WERI-Rb-1 (cell line): ENCODE data around the gene NPBWR2.

ENCODE experiments used
- DNase-seq: peaks from one replicate; pipeline ENCODE4 v3.0.0-alpha.2; 2020
- H3K27ac ChIP-seq: fragments of 250-450 bp; sonication (Bioruptor Pico); 2 replicates; pipeline ENCODE4 v1.5.1; 2020; ENCODE audit warnings: mild to moderate bottlenecking, moderate library complexity
- H3K27me3 ChIP-seq: fragments of 250-450 bp; sonication (Bioruptor Pico); 2 replicates; pipeline ENCODE4 v1.5.1; 2021; ENCODE audit warnings: mild to moderate bottlenecking, low read depth, moderate library complexity; ENCODE audit not compliant: insufficient read depth, severe bottlenecking
- H3K36me3 ChIP-seq: fragments of 250-450 bp; sonication (Bioruptor Pico); 2 replicates; pipeline ENCODE4 v1.5.1; 2020; ENCODE audit warnings: mild to moderate bottlenecking, moderate library complexity
- H3K4me3 ChIP-seq: 2 replicates; pipeline ENCODE4 v1.5.1; 2011; ENCODE audit warnings: low read depth, mild to moderate bottlenecking, control low read depth, low read length
- H3K9me3 ChIP-seq: fragments of 250-450 bp; sonication (Bioruptor Pico); 2 replicates; pipeline ENCODE4 v1.5.1; 2021; ENCODE audit warnings: mild to moderate bottlenecking, moderate library complexity; ENCODE audit not compliant: severe bottlenecking
- CTCF ChIP-seq: IDR thresholded peaks from 2 replicates; pipeline ENCODE4 v1.5.1; 2011; ENCODE audit warnings: low read depth, mild to moderate bottlenecking, control low read depth, inconsistent platforms, low read length

Gene NPBWR2

GRCh38 chr20:64103871-64104666, 3.3 kb downstream of the NPBWR2 start:
- no peaks in the 10 kb centered on the region for H3K36me3 ChIP-seq
- no peak overlapping the region for H3K27ac ChIP-seq
- no peak overlapping the region for H3K4me3 ChIP-seq
- no peaks in the 10 kb centered on the region for H3K27me3 ChIP-seq
- TF ChIP-seq CTCF = no peak
- DNase-seq = no peak
- H3K9me3 ChIP-seq = no peaks in the 10 kb centered on the region

GRCh38 chr20:64102647-64103354, 4.6 kb downstream of the NPBWR2 start:
- DNase-seq = peak; percentile 60
- H3K4me3 ChIP-seq = peak overlapping the region; percentile 56
- no peaks in the 10 kb centered on the region for H3K9me3 ChIP-seq

GRCh38 chr20:64101731-64102621, 5.4 kb downstream of the NPBWR2 start:
- Histone ChIP-seq H3K27ac (peak overlapping the region; percentile 56), H3K4me3 (peak overlapping the region; percentile 56), H3K36me3 (no peaks in the 10 kb centered on the region), H3K9me3 (no peaks in the 10 kb centered on the region), H3K27me3 (no peaks in the 10 kb centered on the region)
- peak; percentile 75 for TF ChIP-seq CTCF
- peak; percentile 53 for DNase-seq

More at GRCh38 chr20:64102647-64103354, 4.6 kb downstream of the NPBWR2 start:
- Histone ChIP-seq H3K27me3 (no peaks in the 10 kb centered on the region), H3K36me3 (no peaks in the 10 kb centered on the region), H3K27ac (no peak overlapping the region; the same call in 1 of the 2 replicates)
- TF ChIP-seq CTCF = no peak

GRCh38 chr20:64100946-64101688, 6.2 kb downstream of the NPBWR2 start:
- Histone ChIP-seq H3K9me3 (no peaks in the 10 kb centered on the region), H3K36me3 (no peaks in the 10 kb centered on the region), H3K27me3 (no peaks in the 10 kb centered on the region), H3K4me3 (no peak overlapping the region), H3K27ac (no peak overlapping the region)
- no peak for DNase-seq
- TF ChIP-seq CTCF = no peak

- no peaks in the 10 kb centered on the region for H3K36me3 ChIP-seq
- H3K27ac ChIP-seq = no peak overlapping the region
- H3K4me3 ChIP-seq = no peak overlapping the region
- DNase-seq = no peak
- H3K9me3 ChIP-seq = no peaks in the 10 kb centered on the region
- no peak for TF ChIP-seq CTCF
- H3K27me3 ChIP-seq = no peaks in the 10 kb centered on the region
These were observed 6.8 kb downstream of the NPBWR2 start for GRCh38 chr20:64100566-64100888.
